Tibial artery (tissue), 4 donors: ENCODE data around the gene PPM1L.

Experiments
- DNase-seq, 2 donors: peaks; one replicate each; pipeline ENCODE4 v3.0.0-alpha.2; 2019
- H3K27ac ChIP-seq, 2 donors: fragments of 200-600 bp; sonication (generic) in 1 of 2; 1 replicate in 1 of 2; 2 replicates in 1 of 2; pipeline ENCODE4 v1.5.1; 2018 to 2019; ENCODE audit warnings: mild to moderate bottlenecking in 1 of 2
- H3K27me3 ChIP-seq, 2 donors: fragments of 200-600 bp; sonication (generic) in 1 of 2; one replicate each; pipeline versions ENCODE4 v1.5.1 to v1.6.0; 2016 to 2019
- H3K36me3 ChIP-seq, 3 donors: fragments of 200-600 bp; sonication (generic) in 2 of 3; one replicate each; pipeline ENCODE4 v1.5.1; 2016 to 2019; ENCODE audit warnings: mild to moderate bottlenecking in 2 of 3
- H3K4me1 ChIP-seq, 4 donors: fragments of 200-600 bp; sonication (generic) in 2 of 4; 1 replicate in 3 of 4; 2 replicates in 1 of 4; pipeline ENCODE4 v1.5.1; 2016 to 2019
- H3K4me3 ChIP-seq, 2 donors: fragments of 200-600 bp; sonication (generic) in 1 of 2; 1 replicate in 1 of 2; 2 replicates in 1 of 2; pipeline ENCODE4 v1.5.1; 2018 to 2019; ENCODE audit warnings: mild to moderate bottlenecking in 2 of 2
- H3K9me3 ChIP-seq, 3 donors: fragments of 200-600 bp; sonication (generic) in 1 of 3; one replicate each; pipeline ENCODE4 v1.5.1; 2016 to 2019
- intact Hi-C: fragments of 100-400 bp; cut with DNase I; formaldehyde crosslinking; loops from one replicate; pipeline ENCODE4 v1.15.0; 2023; ENCODE audit warnings: low total_unique reads
- TF ChIP-seq, protein P1 (sequence below), 2 experiments: fragments of 200-600 bp in 1 of 2; fragments of 450-650 bp in 1 of 2; IDR thresholded peaks; one replicate each; pipeline ENCODE4 v1.5.1; 2017 to 2019; ENCODE audit warnings: antibody characterized with exemption in 2 of 2, mild to moderate bottlenecking in 1 of 2, moderate library complexity in 1 of 2

PPM1L gene

GRCh38 chr3:160792540-160792939 is 36.5 kb downstream of the PPM1L start:
- intact Hi-C loops: no loop called here

DNA sequence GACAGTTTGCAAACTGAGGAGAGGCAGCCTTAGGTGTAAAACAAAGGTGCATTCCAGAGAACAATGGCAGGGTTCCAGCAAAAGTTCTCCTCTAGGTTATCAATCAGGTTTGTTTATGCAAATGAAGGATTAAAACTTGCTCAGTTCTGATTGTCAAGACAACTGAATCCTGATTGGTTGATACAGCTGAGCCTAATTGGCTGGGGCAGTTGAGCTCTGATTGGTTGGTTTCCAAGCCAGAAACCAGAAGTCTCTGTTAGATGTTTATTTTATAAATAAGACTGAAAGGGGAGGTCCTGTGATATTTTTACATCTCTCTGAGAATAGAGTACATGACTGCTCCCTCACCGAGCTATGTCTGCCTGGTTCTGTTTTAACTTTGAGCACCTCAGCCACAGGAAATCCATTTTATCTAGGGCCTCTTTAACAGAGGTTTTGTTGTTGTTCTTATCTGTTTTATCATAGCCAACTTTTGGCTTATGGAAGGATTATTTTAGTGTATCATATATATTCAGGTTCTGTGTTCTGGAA is 37.8 kb downstream of the PPM1L start:
- H3K4me3 ChIP-seq: no peak overlapping the region
- no peak overlapping the region for H3K27ac ChIP-seq
- no peaks in the 10 kb centered on the region for H3K36me3 ChIP-seq
- intact Hi-C loops: no loop called here
- H3K27me3 ChIP-seq: no peaks in the 10 kb centered on the region
- TF ChIP-seq, protein P1, sequence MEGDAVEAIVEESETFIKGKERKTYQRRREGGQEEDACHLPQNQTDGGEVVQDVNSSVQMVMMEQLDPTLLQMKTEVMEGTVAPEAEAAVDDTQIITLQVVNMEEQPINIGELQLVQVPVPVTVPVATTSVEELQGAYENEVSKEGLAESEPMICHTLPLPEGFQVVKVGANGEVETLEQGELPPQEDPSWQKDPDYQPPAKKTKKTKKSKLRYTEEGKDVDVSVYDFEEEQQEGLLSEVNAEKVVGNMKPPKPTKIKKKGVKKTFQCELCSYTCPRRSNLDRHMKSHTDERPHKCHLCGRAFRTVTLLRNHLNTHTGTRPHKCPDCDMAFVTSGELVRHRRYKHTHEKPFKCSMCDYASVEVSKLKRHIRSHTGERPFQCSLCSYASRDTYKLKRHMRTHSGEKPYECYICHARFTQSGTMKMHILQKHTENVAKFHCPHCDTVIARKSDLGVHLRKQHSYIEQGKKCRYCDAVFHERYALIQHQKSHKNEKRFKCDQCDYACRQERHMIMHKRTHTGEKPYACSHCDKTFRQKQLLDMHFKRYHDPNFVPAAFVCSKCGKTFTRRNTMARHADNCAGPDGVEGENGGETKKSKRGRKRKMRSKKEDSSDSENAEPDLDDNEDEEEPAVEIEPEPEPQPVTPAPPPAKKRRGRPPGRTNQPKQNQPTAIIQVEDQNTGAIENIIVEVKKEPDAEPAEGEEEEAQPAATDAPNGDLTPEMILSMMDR (IDR thresholded peaks at IDR 0.05): no peak
- no peaks in the 10 kb centered on the region for H3K9me3 ChIP-seq
- H3K4me1 ChIP-seq: peaks cover 0 to 8% (median 3%) of the 10 kb centered on the region in 4 donors
- no peak for DNase-seq

More at GRCh38 chr3:160792540-160792939, 36.5 kb downstream of the PPM1L start:
- no peaks in the 10 kb centered on the region for H3K36me3 ChIP-seq
- H3K27ac ChIP-seq: no peak overlapping the region
- H3K4me1 ChIP-seq: peaks cover 0 to 8% (median 3%) of the 10 kb centered on the region in 4 donors
- no peaks in the 10 kb centered on the region for H3K27me3 ChIP-seq
- no peak for DNase-seq
- TF ChIP-seq, protein P1 (IDR thresholded peaks at IDR 0.05): no peak
- no peak overlapping the region for H3K4me3 ChIP-seq
- peaks cover 0 to 7% (median 0%) of the 10 kb centered on the region in 3 donors for H3K9me3 ChIP-seq

GRCh38 chr3:160796089-160796812 is 40.2 kb downstream of the PPM1L start:
- Histone ChIP-seq H3K27me3 (no peaks in the 10 kb centered on the region), H3K9me3 (no peaks in the 10 kb centered on the region), H3K36me3 (no peaks in the 10 kb centered on the region), H3K27ac (no peak overlapping the region), H3K4me3 (no peak overlapping the region), H3K4me1 (peaks cover 0 to 13% (median 7%) of the 10 kb centered on the region in 4 donors)
- no peak for DNase-seq
- TF ChIP-seq, protein P1 (IDR thresholded peaks at IDR 0.05): no peak
- intact Hi-C loops: no loop called here

GRCh38 chr3:160796813-160797164 is 40.8 kb downstream of the PPM1L start:
- no peak for DNase-seq
- Histone ChIP-seq H3K36me3 (no peaks in the 10 kb centered on the region), H3K27me3 (no peaks in the 10 kb centered on the region), H3K27ac (no peak overlapping the region), H3K9me3 (no peaks in the 10 kb centered on the region), H3K4me1 (peaks cover 0 to 17% (median 7%) of the 10 kb centered on the region in 4 donors), H3K4me3 (no peak overlapping the region)
- intact Hi-C loops: no loop called here
- TF ChIP-seq, protein P1 (IDR thresholded peaks at IDR 0.05): no peak

- TF ChIP-seq, protein P1 (IDR thresholded peaks at IDR 0.05): no peak
- intact Hi-C loops: no loop called here
- H3K4me3 ChIP-seq: no peak overlapping the region
- no peak for DNase-seq
- no peaks in the 10 kb centered on the region for H3K9me3 ChIP-seq
- H3K36me3 ChIP-seq: no peaks in the 10 kb centered on the region
- peaks cover 0 to 23% (median 12%) of the 10 kb centered on the region in 4 donors for H3K4me1 ChIP-seq
- H3K27me3 ChIP-seq: no peaks in the 10 kb centered on the region
- H3K27ac ChIP-seq: no peak overlapping the region
Observed at GRCh38 chr3:160797356-160797755, 41.3 kb downstream of the PPM1L start.
